Activated naive CD4-positive, alpha-beta T cell treated with anti-CD3 and anti-CD28 coated beads, Interleukin-2, amount 50 U/mL, for 24 hours (primary cell): Measurements from ENCODE around the gene WNK2.

Experiments
- H3K27ac Mint-ChIP-seq: one replicate; pipeline ENCODE4 v1.8.0; 2021; ENCODE audit warnings: mild to moderate bottlenecking, mixed read lengths
- H3K27me3 Mint-ChIP-seq: one replicate; pipeline ENCODE4 v1.8.0; 2021; ENCODE audit warnings: mixed read lengths
- H3K36me3 Mint-ChIP-seq: one replicate; pipeline ENCODE4 v1.8.0; 2021; ENCODE audit warnings: mixed read lengths
- H3K4me1 Mint-ChIP-seq: one replicate; pipeline ENCODE4 v1.8.0; 2021; ENCODE audit warnings: mixed read lengths
- H3K4me3 Mint-ChIP-seq: one replicate; pipeline ENCODE4 v1.8.0; 2021; ENCODE audit warnings: mild to moderate bottlenecking, mixed read lengths
- H3K9me3 Mint-ChIP-seq: one replicate; pipeline ENCODE4 v1.8.0; 2021; ENCODE audit warnings: mixed read lengths

WNK2 gene

DNA sequence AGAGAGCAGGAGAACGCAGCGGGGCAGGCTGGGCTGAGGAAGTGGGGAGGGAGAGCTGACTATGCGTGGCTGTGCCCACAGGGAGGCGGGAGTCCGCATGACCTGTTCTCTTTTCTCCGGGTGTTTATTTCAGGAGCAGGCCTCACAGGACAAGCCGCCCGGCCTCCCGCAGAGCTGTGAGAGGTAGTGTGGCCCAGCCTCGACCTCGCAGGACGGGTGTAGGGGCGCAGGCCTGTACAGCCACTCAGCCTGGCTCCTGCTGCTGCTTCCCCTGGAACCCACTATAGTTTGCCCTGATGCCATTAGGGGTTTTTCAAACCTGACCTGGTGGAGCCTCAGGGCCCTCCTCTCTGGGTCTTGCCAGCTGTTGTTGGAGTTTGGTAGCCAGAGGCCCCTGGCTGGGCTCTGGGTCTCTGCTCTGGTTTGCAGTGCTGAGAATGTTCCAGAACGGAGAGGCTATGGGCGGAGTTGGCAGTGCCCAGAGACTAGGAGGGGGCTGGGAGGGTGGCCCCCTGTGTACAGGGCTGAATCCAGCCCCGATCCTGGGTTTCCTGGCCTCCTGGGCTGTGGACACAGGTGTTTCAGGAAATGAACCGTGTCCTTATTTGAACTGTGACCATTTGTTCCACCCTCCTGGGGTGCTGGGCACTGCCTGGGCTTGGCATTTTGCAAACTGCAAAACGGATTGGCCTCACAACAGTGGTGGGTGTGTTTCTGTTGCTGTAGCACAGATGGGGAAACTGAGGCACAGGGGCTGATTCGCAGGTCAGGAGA is 78.8 kb downstream of the WNK2 start:
- Mint-ChIP-seq H3K36me3 (no peaks in the 10 kb centered on the region), H3K27ac (peak overlapping the region; percentile 46), H3K9me3 (no peaks in the 10 kb centered on the region), H3K4me3 (no peak overlapping the region), H3K27me3 (no peaks in the 10 kb centered on the region), H3K4me1 (peaks cover 10% of the 10 kb centered on the region)

DNA sequence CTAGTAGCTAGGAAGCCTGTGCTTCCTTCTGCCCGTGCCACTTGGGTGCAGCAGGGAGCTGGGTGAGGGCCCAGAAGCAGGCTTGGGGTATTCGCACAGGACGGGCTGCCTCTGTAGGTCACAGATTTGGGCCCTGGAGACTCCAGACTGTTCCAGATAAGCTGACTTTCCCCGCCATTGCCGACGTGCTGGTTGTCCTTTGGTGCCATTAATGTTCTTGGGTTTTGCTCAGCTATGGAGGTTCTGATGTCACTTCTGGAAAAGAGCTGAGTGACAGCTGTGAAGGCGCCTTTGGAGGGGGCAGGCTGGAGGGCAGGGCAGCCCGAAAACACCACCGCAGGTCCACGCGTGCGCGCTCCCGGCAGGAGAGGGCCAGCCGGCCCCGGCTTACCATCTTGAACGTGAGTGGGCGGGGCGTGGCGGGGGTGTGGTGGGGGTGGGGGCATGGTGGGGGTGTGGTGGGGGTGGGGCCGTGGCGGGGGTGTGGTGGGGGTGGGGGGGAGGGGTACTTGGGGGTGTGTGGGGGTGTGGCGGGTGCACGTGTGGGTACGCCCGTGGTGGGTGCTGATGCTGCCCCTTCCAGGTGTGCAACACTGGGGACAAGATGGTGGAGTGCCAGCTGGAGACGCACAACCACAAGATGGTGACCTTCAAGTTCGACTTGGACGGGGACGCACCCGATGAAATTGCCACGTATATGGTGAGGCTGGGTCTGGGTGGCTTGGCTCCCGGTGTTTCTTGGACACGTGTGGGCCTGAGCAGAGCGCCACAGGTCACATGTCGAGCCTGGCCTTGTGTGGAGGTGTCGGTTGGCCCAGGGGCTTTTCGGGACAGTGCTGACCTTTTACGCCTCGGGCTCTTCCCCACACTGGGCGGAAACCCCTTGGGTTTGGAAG is 79.6 kb downstream of the WNK2 start:
- Mint-ChIP-seq H3K4me3 (no peak overlapping the region), H3K27me3 (no peaks in the 10 kb centered on the region), H3K27ac (no peak overlapping the region), H3K4me1 (peaks cover 12% of the 10 kb centered on the region), H3K36me3 (no peaks in the 10 kb centered on the region), H3K9me3 (no peaks in the 10 kb centered on the region)

DNA sequence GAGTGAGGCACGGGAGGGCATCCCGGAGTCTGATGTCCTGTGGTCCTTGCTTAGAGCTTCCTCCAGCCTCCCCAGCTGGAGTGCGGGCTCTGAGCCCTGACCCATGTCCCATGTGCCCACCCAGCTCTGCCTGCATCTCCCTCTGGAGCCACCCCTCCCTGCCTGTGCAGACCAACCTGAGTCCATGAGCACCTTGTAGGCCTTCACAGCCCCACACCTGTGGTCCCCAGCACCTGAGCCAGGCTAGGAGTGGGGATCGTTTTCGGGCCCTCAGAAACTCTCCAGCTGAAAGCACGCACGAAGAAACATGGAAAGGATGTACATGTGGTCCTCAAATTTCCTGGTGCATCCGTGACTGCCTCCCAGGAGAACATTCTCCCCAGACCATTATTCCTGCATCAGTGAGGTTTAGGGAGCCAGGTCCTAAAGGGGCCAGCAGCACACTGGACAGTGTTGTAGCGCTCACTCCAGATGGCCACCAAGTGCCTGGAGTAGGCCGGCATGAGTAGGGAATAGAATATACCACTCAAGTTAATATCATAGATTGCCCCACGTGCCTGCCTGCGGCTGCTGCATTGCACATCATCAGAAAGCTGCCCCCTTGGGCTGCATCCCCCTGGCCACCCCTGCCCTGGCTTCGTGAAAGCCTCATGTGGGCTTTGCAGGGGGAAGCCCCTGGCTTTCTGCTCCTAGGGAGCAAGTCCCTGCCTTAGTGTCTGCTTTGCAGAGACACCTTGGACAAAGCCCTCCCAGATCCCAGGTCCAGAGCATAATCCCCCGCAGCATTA is 80.6 kb downstream of the WNK2 start:
- peaks cover 22% of the 10 kb centered on the region for H3K4me1 Mint-ChIP-seq
- no peaks in the 10 kb centered on the region for H3K36me3 Mint-ChIP-seq
- H3K27me3 Mint-ChIP-seq, result no peaks in the 10 kb centered on the region
- H3K27ac Mint-ChIP-seq, result no peak overlapping the region
- no peaks in the 10 kb centered on the region for H3K9me3 Mint-ChIP-seq
- H3K4me3 Mint-ChIP-seq, result no peak overlapping the region

DNA sequence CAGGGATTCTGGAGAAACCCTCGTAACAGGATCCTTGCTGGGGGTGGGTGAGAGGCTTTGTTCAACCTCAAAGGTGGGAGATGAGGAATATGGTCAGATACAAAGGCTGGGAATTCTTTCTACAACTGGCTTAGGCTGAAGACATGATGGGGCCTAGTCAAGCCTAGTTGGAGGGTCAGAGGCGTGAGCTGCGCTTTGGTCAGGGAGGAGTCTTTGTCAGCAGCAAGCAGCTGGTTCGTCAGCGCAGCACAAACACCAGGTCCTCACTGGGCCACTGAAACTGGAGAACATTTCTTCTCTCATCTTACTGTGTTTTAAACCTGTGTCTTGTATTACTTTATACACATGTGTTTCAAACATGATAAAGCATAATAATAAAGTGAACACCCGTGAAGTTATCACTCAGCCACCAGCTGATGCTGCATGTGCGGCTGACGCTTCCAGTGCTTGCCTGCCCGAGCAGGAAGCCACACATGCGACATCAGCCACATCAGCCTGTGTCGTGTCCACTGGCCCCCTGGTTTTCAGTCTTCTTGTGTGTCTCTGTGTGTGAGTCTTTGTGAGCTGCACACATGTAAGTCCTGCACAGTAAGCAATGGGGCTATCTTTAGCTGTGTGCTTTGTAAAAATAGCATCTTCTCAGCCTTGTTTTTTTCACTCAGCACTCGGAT is 81.5 kb downstream of the WNK2 start:
- no peak overlapping the region for H3K27ac Mint-ChIP-seq
- H3K4me3 Mint-ChIP-seq, result no peak overlapping the region
- H3K27me3 Mint-ChIP-seq, result no peaks in the 10 kb centered on the region
- H3K36me3 Mint-ChIP-seq, result no peaks in the 10 kb centered on the region
- H3K9me3 Mint-ChIP-seq, result no peaks in the 10 kb centered on the region
- peaks cover 31% of the 10 kb centered on the region for H3K4me1 Mint-ChIP-seq

DNA sequence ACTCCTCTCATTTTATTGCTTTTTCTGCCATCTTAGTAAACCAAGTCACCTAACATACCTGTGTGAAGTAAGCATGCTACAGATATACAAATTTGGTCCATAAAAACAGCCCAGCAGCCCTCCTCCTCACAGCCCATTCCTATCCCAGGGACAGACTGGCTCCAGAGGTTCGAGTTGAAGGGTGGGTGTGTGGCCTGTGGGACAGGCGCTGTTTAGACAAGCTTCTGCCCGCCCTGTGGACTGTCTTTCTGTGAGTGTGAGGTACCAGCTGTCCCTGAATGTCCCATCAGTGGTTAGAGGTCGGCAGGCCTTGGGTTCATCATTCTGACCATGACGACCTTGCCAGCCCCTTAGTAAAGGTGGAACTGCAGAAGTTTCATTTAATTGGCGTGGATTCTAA is 82.0 kb downstream of the WNK2 start:
- Mint-ChIP-seq H3K27ac (no peak overlapping the region), H3K9me3 (no peaks in the 10 kb centered on the region), H3K4me3 (no peak overlapping the region), H3K36me3 (no peaks in the 10 kb centered on the region), H3K27me3 (no peaks in the 10 kb centered on the region), H3K4me1 (peaks cover 36% of the 10 kb centered on the region)

DNA sequence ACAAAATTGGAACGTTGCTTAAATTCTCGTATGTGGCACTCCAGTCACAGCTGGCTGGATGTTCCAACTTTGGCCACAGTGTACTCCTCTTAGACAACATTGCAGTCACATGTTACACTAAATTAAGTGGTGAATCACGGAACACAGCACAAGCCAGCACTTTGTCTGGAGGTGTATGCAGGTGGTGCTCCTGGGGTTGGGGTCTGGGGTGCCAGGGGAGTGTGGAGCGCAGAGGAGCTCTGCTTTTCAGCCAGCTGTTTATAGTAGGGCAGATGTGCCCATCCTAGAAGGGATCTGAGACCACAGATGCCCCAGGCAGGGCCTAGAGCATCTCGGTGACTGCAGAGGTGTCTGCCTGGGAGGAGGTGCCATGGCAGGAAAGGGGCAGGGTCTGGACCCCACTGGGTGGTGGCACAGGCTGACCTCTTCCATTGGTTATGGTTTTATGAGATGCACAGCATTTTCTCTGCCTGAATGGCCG is 82.6 kb downstream of the WNK2 start:
- Mint-ChIP-seq H3K9me3 (peaks cover 5% of the 10 kb centered on the region), H3K27me3 (no peaks in the 10 kb centered on the region), H3K27ac (no peak overlapping the region), H3K36me3 (peaks cover 3% of the 10 kb centered on the region), H3K4me3 (no peak overlapping the region), H3K4me1 (peaks cover 42% of the 10 kb centered on the region)

DNA sequence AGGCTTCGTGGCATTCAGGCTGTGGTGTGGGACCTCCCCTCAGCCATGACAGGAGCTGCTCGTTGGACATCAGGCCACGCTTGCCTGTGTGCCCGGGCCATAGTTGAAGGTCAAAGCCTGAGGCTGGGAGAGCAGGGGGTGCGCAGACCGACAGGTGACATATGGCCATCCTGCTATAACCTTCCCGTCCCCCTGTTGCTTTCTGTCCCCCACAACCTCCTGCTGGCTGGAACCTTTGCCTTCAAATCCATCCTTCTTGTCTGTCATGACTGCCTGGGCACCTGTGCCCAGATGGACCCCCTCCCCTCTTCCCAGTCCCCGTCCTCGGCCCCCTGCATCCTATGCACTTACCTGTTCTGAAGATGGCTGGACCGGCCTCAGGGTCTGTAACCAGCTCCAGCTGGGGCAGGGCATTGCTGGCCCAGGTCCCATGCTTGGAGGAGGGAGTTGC is 83.2 kb downstream of the WNK2 start:
- Mint-ChIP-seq H3K27ac (no peak overlapping the region), H3K4me1 (peaks cover 47% of the 10 kb centered on the region), H3K27me3 (no peaks in the 10 kb centered on the region), H3K4me3 (no peak overlapping the region), H3K9me3 (peaks cover 5% of the 10 kb centered on the region), H3K36me3 (peaks cover 3% of the 10 kb centered on the region)

DNA sequence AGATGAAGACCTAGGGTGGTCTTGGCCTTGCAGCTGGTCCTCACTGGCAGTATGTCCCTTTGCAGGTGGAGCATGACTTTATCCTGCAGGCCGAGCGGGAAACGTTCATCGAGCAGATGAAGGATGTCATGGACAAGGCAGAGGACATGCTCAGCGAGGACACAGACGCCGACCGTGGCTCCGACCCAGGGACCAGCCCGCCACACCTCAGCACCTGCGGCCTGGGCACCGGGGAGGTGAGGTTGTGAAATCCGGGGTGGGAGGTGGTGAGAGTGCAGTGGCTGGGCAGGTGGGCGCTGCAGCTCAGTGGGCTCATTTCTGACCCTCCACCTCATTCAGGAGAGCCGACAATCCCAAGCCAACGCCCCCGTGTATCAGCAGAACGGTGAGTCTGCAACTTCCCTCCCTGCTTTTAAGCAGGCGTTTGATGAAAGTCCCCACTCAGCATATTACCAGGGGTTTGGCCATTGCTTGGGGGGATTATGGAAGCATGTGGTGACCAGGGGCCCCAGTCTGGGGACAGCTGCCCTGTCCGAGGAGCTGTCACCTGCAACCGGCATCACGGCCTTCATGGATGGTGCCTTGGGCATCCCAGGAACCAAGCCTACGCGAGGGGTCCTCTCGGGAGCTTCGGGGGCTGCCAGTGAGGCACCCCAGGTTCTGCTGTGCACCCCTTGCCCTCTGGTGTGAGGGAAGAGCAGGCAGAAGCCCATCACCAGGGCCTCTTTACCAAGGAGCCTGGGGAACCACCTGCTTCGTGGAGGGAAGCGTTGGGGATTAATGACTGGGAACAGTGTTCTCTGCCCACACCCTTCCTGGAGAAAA is 84.0 kb downstream of the WNK2 start:
- Mint-ChIP-seq H3K36me3 (peaks cover 3% of the 10 kb centered on the region), H3K4me1 (peaks cover 44% of the 10 kb centered on the region)

DNA sequence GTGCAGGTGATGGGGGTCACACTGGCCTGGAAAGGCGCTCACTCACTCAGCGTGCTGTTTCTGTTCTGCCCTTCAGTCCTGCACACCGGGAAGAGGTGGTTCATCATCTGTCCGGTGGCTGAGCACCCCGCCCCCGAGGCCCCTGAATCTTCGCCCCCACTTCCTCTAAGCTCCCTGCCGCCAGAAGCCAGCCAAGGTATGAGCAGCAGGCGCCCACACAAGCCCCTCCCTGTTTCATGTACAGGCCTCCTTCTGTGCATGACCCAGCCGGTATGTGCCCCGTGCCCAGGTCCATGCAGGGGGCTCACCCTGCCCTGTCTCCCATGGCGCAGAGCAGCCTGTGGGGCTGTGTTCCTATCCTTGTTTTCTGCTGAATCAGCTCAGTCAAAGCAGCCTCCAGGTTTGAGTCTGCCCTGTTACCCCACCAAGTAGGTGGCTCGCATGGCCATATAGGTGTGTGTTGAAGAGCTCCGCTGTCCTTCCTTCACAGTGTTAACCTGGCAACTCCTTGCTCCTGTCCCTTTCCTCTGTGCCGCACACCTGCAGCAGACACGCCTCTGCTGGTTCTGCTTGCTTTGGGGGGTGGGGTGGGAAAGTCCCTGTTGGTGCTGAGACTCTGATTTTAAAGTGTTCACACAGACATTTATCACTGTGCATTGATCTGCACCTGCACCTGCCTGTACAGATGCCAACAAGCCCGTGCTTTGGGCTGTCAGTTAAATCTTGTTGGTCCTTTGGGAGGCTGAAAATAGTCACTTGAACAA is 84.8 kb downstream of the WNK2 start:
- Mint-ChIP-seq H3K27me3 (no peaks in the 10 kb centered on the region), H3K27ac (no peak overlapping the region), H3K4me1 (peaks cover 44% of the 10 kb centered on the region), H3K4me3 (peak overlapping the region; percentile 85), H3K9me3 (peaks cover 5% of the 10 kb centered on the region), H3K36me3 (peaks cover 3% of the 10 kb centered on the region)

More for the DNA sequence above, 84.0 kb downstream of the WNK2 start:
- no peaks in the 10 kb centered on the region for H3K27me3 Mint-ChIP-seq
- peaks cover 5% of the 10 kb centered on the region for H3K9me3 Mint-ChIP-seq
- H3K27ac Mint-ChIP-seq, result no peak overlapping the region
- no peak overlapping the region for H3K4me3 Mint-ChIP-seq

DNA sequence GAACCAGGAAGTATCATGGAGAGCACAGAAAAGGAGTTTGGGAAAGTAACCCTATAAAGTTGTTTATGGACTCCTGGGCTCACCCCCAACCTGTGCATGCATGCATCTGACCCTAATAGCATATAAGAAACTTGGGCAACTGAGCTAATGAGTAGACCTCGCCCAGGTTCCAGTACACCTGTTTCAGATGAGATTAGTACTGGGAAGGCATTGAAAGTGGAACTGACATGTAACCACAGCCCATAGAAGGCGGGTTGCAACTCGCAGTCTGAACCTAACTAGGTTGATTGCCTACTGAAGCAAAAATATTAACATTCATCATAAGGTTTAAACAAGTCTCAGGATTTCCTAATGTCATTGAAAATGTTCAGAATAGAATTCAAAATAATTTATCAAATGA is 87.0 kb downstream of the WNK2 start:
- Mint-ChIP-seq H3K4me3 (no peak overlapping the region), H3K27ac (no peak overlapping the region), H3K4me1 (peaks cover 40% of the 10 kb centered on the region), H3K27me3 (no peaks in the 10 kb centered on the region), H3K36me3 (peaks cover 3% of the 10 kb centered on the region), H3K9me3 (peaks cover 5% of the 10 kb centered on the region)

DNA sequence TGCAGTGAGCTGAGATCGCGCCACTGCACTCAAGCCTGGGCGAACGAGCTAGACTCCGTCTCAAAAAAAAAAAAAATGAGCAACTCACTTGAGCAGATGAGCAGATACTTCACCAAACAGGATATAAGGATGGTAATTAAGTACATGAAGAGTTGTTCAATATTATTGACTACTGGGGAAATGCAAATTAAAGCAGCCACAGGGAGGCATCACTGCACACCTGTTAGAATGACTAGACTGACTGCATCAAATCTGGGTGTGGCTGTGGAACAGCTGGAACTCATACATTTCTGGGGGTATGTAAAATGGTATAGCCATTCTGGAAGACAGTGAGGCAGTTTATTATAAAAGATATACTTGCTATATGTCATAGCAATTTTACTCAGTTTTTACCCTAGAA is 93.0 kb downstream of the WNK2 start:
- Mint-ChIP-seq H3K4me3 (no peak overlapping the region), H3K27ac (peak overlapping the region; percentile 60), H3K36me3 (no peaks in the 10 kb centered on the region), H3K4me1 (peaks cover 2% of the 10 kb centered on the region), H3K9me3 (no peaks in the 10 kb centered on the region), H3K27me3 (peaks cover 4% of the 10 kb centered on the region)

DNA sequence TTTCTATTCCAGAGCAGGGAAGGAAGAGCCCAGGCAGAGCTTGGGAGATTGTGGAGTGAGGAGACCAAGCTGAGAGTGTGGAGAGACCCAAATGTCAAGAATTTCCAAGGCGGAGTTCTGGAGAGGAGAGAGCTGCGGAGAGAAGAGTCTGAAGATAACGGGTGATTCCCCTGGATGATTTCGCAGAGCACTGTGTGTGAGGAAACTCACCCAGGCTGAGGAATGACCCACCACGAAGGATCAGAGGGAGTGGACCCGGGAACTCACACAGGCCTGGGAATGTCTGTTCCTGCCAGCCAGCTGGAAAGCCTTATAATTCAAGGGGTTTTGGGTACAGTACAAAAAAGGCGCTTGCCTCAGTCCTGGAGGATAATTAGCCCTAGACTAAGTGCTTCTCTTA is 94.2 kb downstream of the WNK2 start:
- Mint-ChIP-seq H3K27me3 (peaks cover 7% of the 10 kb centered on the region), H3K9me3 (no peaks in the 10 kb centered on the region), H3K27ac (no peak overlapping the region), H3K4me3 (no peak overlapping the region), H3K4me1 (no peaks in the 10 kb centered on the region), H3K36me3 (peaks cover 3% of the 10 kb centered on the region)

DNA sequence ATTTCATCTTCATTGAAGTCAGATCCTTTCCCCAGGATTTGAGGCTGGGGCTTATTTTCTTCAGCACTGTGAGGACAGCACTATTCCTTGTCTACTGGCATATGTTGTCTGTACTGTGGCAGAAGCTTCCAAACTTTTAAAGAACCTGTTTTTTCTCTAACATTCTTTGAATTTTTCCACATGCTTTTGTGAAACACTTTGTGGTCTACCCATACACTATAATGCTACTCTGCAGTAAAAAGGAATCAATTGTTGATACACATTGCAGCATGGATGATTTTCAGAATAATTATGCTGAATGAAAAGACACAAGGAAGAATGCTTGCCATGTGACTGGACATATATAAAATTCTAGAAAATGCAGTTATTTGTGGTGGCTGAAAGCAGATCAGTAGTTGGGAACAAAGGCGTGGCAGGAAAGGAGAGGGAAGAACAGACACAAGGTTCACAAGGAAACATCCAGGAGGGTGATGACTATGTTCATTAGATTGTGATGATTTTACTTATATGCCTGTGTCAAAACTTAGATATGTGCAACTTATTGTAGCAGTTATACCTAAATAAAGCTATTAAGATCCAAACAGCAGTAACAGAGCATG is 96.8 kb downstream of the WNK2 start:
- Mint-ChIP-seq H3K27me3 (peaks cover 7% of the 10 kb centered on the region), H3K9me3 (peaks cover 4% of the 10 kb centered on the region), H3K36me3 (peaks cover 3% of the 10 kb centered on the region), H3K4me1 (no peaks in the 10 kb centered on the region), H3K27ac (no peak overlapping the region), H3K4me3 (no peak overlapping the region)
